Measurements from ENCODE around the gene SETD3.

- TF ChIP-seq CTCF (IDR thresholded peaks at IDR 0.05; ENCODE audit: low read depth, low read length) (no peak), EZH2phosphoT487 (IDR thresholded peaks at IDR 0.05; ENCODE audit: low read depth) (no peak)
These were observed 55.4 kb downstream of the SETD3 start for GRCh38 chr14:99425272-99425681.

Data from OCI-LY3 (cell line).